ENCODE measurements around the gene ZNF391.

DNA sequence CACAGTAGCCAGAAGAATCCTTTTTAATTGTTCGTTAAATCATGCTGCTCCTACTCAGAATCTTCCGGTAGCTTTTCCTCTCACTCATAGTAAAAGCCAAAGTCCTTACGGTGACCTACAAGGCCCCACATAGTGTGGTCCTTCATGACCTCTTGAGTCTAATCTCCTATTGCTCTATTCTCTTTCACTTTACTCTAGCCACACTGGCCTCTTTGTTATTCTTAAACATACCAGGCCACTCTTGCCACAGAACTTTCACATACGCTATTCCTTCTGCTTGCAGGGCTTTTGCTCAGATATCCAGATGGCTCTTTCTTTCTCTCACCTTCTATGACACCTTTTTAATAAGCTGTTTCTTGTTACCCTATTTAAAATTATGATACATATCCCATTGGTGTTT lies 25.7 kb downstream of the ZNF391 start:
- no peak for TF ChIP-seq CTCF (conservative IDR thresholded peaks at IDR 0.05 in 1 of 2, IDR thresholded peaks at IDR 0.05 in 1 of 2; ENCODE audit: extremely low read depth in 1 of 2, insufficient read depth in 1 of 2, low read depth in 1 of 2, low read length in 2 of 2)
- TF ChIP-seq EZH2 (IDR thresholded peaks at IDR 0.05; ENCODE audit: borderline replicate concordance, low read length): no peak
